Esophagus squamous epithelium (tissue), 5 donors: Measurements from ENCODE around the gene DDAH2. TPM values are rescaled to one million over a fixed set of nuclear protein-coding genes. Genes with fewer than 3 reads are reported as not detected.
A peak's percentile ranks its signal among the peaks of the same experiment; 100 is the strongest.

Source experiments
- DNase-seq: peaks from one replicate; lab custom pipeline; 2025; lab: John Stamatoyannopoulos, UW
- H3K27ac ChIP-seq, 4 donors: fragments of 200-600 bp; sonication (generic); one replicate each; pipeline ENCODE4 v1.5.1; 2016 to 2019; ENCODE audit warnings: mild to moderate bottlenecking in 1 of 4
- H3K27me3 ChIP-seq, 4 donors: fragments of 200-600 bp; sonication (generic); 1 replicate in 3 of 4; 2 replicates in 1 of 4; pipeline versions ENCODE4 v1.5.1 to v1.6.0; 2017 to 2021; ENCODE audit warnings: antibody characterized with exemption in 1 of 4
- H3K36me3 ChIP-seq, 3 donors: fragments of 200-600 bp; sonication (generic); one replicate each; pipeline ENCODE4 v1.5.1; 2016 to 2019
- H3K4me1 ChIP-seq, 3 donors: fragments of 200-600 bp; sonication (generic); one replicate each; pipeline ENCODE4 v1.5.1; 2017 to 2019
- H3K4me3 ChIP-seq, 4 donors: fragments of 200-600 bp; sonication (generic); 1 replicate in 3 of 4; 2 replicates in 1 of 4; pipeline ENCODE4 v1.5.1; 2016 to 2019; ENCODE audit warnings: mild to moderate bottlenecking in 2 of 4, moderate library complexity in 1 of 4
- H3K9me3 ChIP-seq, 3 donors: fragments of 200-600 bp; sonication (generic); one replicate each; pipeline ENCODE4 v1.5.1; 2016 to 2019
- POLR2A ChIP-seq, 4 donors: fragments of 450-650 bp; IDR thresholded peaks; one replicate each; pipeline ENCODE4 v1.6.1; 2017; ENCODE audit warnings: antibody characterized with exemption in 4 of 4, mild to moderate bottlenecking in 4 of 4, moderate library complexity in 3 of 4
- WGBS, 2 donors: methylation state at CpG; one replicate each; pipeline ENCODE4 v1.1.5; 2018; 5-methylcytosine and 5-hydroxymethylcytosine counted together
- intact Hi-C: fragments of 100-400 bp; cut with DNase I; formaldehyde crosslinking; loops from one replicate; pipeline ENCODE4 v1.15.0; 2022
- total RNA-seq, 4 donors: library from RNA; depleted of rRNA; stranded (reverse); fragments of >200 nt; gene quantifications; one replicate each; pipeline ENCODE4 v1.1.0, GENCODE V29; 2016
- TF ChIP-seq, protein P1 (sequence below), 6 experiments: fragments of 450-650 bp in 4 of 6; fragments of 200-600 bp in 2 of 6; sonication (generic) in 2 of 6; IDR thresholded peaks; one replicate each; pipeline ENCODE4 v1.5.1; 2016 to 2019; ENCODE audit warnings: antibody characterized with exemption in 6 of 6, mild to moderate bottlenecking in 4 of 6, moderate library complexity in 4 of 6
- donor health status: DM: yes; HTN: yes; CAD: no.

The DDAH2 gene
- total RNA-seq, 4 donors from 2014 or later: 16.4 to 59.3 (median 28.2) TPM

- TF ChIP-seq, protein P1, sequence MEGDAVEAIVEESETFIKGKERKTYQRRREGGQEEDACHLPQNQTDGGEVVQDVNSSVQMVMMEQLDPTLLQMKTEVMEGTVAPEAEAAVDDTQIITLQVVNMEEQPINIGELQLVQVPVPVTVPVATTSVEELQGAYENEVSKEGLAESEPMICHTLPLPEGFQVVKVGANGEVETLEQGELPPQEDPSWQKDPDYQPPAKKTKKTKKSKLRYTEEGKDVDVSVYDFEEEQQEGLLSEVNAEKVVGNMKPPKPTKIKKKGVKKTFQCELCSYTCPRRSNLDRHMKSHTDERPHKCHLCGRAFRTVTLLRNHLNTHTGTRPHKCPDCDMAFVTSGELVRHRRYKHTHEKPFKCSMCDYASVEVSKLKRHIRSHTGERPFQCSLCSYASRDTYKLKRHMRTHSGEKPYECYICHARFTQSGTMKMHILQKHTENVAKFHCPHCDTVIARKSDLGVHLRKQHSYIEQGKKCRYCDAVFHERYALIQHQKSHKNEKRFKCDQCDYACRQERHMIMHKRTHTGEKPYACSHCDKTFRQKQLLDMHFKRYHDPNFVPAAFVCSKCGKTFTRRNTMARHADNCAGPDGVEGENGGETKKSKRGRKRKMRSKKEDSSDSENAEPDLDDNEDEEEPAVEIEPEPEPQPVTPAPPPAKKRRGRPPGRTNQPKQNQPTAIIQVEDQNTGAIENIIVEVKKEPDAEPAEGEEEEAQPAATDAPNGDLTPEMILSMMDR (IDR thresholded peaks at IDR 0.05): no peak
- no peak for TF ChIP-seq POLR2A (IDR thresholded peaks at IDR 0.05)
- H3K4me3 ChIP-seq: no peak overlapping the region
- no peak for DNase-seq
- H3K36me3 ChIP-seq: peaks cover 27 to 56% (median 32%) of the 10 kb centered on the region in 3 donors
- 64 to 69% methylated on average over 2 to 3 of the region's 3 CpGs for WGBS, 2 donors
- H3K4me1 ChIP-seq: peaks cover 32 to 81% (median 42%) of the 10 kb centered on the region in 3 donors
- intact Hi-C loops: loop anchor here (10.0 kb wide), 1 partner anchor 103 kb away; no protein-coding TSS in a partner anchor
- no peaks in the 10 kb centered on the region for H3K27me3 ChIP-seq
- H3K27ac ChIP-seq: peak overlapping the region in 1 of 4 donors; percentile 95
- no peaks in the 10 kb centered on the region for H3K9me3 ChIP-seq
Measured at GRCh38 chr6:31732029-31732428, 2.9 kb upstream of the DDAH2 start.

DNA sequence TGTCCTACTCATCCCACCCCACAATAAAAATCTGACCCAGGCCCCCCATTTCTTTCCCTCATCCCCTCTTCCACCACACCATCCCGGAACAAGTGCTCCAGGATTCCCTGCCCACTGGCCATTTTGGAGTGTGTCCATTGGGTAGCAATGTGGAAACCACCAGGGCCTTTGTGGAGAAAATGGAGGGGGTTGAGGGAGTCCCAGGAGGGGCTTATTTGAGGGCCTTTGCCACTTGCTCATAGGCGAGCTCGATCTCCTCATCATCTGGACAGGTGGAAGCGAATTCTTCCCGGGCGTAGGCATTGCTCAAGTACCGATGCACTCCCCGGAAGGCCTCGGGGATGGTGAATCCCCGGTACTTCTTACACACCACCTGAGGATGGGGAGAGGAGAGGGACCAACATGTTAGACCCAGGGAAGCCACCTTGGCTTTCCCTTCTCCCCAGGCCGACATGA is 1.6 kb upstream of the DDAH2 start:
- H3K4me1 ChIP-seq: peaks cover 31 to 88% (median 40%) of the 10 kb centered on the region in 3 donors
- H3K27ac ChIP-seq: peak overlapping the region; percentile 90 to 98 (median 96)
- TF ChIP-seq, protein P1 (IDR thresholded peaks at IDR 0.05): no peak
- TF ChIP-seq POLR2A (IDR thresholded peaks at IDR 0.05): no peak
- intact Hi-C loops: loop anchor here (10.0 kb wide), 1 partner anchor 104 kb away; no protein-coding TSS in a partner anchor
- peaks cover 27 to 67% (median 32%) of the 10 kb centered on the region in 3 donors for H3K36me3 ChIP-seq
- H3K4me3 ChIP-seq: peak overlapping the region; percentile 68 to 91 (median 79)
- WGBS, 2 donors: 67 to 82% methylated on average over 7 to 11 of the region's 11 CpGs
- no peak for DNase-seq
- no peaks in the 10 kb centered on the region for H3K9me3 ChIP-seq
- H3K27me3 ChIP-seq: no peaks in the 10 kb centered on the region

DNA sequence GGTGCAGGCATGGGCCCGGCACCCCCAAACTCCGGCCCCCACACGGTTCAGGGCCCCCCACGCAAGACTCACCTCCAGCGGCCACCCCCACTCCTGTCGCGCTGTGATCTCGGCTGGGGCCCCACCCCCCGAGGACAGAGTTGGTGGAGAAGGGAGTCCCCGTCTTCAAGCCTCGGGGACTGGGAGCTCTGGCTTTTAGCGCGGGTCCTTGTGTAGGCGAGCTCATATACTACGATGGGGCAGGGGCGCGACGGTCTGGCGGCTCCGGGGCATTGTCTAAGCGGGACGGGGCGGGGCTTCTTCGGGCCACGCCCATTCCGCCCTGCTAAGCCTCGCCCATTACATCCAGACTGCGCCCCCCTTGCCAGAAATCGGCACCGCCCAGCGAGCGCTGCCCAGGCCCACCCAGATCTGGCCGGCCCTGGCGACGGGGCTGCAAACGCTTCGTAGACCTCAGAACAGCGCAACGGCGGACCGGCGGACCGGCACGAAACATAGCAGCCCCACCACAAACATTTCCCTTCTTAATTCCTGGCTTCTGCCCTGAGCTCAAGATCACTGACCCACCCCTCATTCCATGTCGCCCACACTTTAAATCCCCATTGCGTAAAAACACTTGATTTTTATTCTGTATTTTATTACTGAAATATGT is 1.0 kb upstream of the DDAH2 start:
- Histone ChIP-seq H3K9me3 (no peaks in the 10 kb centered on the region), H3K4me3 (peak overlapping the region; percentile 68 to 91 (median 79)), H3K27me3 (no peaks in the 10 kb centered on the region), H3K27ac (peak overlapping the region; percentile 90 to 98 (median 96)), H3K36me3 (peaks cover 27 to 67% (median 32%) of the 10 kb centered on the region in 3 donors), H3K4me1 (peaks cover 31 to 91% (median 40%) of the 10 kb centered on the region in 3 donors)
- 13 to 46% methylated on average over 12 to 25 of the region's 46 CpGs for WGBS, 2 donors
- intact Hi-C loops: loop anchor here (10.0 kb wide), 1 partner anchor 105 kb away; no protein-coding TSS in a partner anchor
- DNase-seq: no peak
- peak in 2 of 4 donors; percentile 31 to 54 for TF ChIP-seq POLR2A (IDR thresholded peaks at IDR 0.05)
- TF ChIP-seq, protein P1 (IDR thresholded peaks at IDR 0.05): no peak

DNA sequence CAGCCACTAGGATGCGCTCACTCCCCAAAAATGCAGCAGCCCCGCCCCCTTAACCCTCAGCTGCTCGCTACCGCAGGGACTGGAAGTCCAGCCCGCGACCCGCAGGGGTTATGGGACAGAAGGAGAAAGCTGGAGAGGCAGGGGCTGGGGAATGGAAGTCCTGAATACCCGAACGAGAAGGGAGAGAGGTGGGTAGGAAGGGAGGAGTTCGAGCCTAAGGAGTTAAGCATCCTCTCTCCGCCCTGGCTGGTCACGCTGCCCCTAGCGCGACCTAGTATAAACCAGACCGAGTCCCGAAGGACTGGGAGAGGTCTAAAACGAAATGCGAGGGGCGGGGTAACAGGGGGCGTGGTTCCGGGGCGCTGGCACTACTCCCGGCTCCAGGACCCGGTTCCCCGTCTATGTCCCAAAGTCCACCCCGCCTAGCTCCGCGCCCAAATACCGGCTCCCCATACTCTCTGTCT is 448 bp upstream of the DDAH2 start:
- no peak for DNase-seq
- H3K9me3 ChIP-seq: no peaks in the 10 kb centered on the region
- TF ChIP-seq, protein P1 (IDR thresholded peaks at IDR 0.05): peak in 2 of 6 experiments; percentile 56 to 71
- peak in 2 of 4 donors; percentile 10 to 36 for TF ChIP-seq POLR2A (IDR thresholded peaks at IDR 0.05)
- 0 to 1% methylated on average over 14 to 16 of the region's 29 CpGs for WGBS, 2 donors
- intact Hi-C loops: no loop called here
- H3K36me3 ChIP-seq: peaks cover 27 to 67% (median 32%) of the 10 kb centered on the region in 3 donors
- peaks cover 31 to 93% (median 39%) of the 10 kb centered on the region in 3 donors for H3K4me1 ChIP-seq
- peak overlapping the region; percentile 68 to 91 (median 79) for H3K4me3 ChIP-seq
- no peaks in the 10 kb centered on the region for H3K27me3 ChIP-seq
- H3K27ac ChIP-seq: peak overlapping the region; percentile 90 to 98 (median 96)
